Astrocyte (in vitro differentiated cells and primary cell): Measurements from ENCODE around the gene LRRC40. TPM values are rescaled to one million over a fixed set of nuclear protein-coding genes. Genes with fewer than 3 reads are reported as not detected.

Experiments used
- DNase-seq: peaks from one replicate; pipeline ENCODE4 v3.0.0-alpha.2; 2010; ENCODE audit warnings: low read depth
- FAIRE-seq: peaks from 2 replicates; lab custom pipeline; 2011; peaks lifted over from hg19 to GRCh38; lab: Jason Lieb, UNC
- H2AFZ ChIP-seq: 2 replicates; pipeline ENCODE4 v1.6.0; 2012; ENCODE audit warnings: low read depth, low read length, inconsistent platforms
- H3K27ac ChIP-seq: 2 replicates; pipeline ENCODE4 v1.5.1; 2011; ENCODE audit warnings: low read depth, low read length, inconsistent platforms
- H3K27me3 ChIP-seq: 2 replicates; pipeline ENCODE4 v1.6.0; 2011; ENCODE audit warnings: low read length, inconsistent platforms; ENCODE audit not compliant: insufficient read depth
- H3K36me3 ChIP-seq: 2 replicates; pipeline ENCODE4 v1.5.1; 2011; ENCODE audit warnings: low read length, inconsistent platforms; ENCODE audit not compliant: insufficient read depth
- H3K4me1 ChIP-seq: 2 replicates; pipeline ENCODE4 v1.5.1; 2011; ENCODE audit warnings: low read length, inconsistent platforms; ENCODE audit not compliant: insufficient read depth
- H3K4me2 ChIP-seq: 2 replicates; pipeline ENCODE4 v1.6.0; 2012; ENCODE audit warnings: low read length, inconsistent platforms
- H3K4me3 ChIP-seq: 2 replicates; pipeline ENCODE4 v1.5.1; 2011; ENCODE audit warnings: low read depth, mild to moderate bottlenecking, low read length, inconsistent platforms; ENCODE audit not compliant: insufficient read depth
- H3K79me2 ChIP-seq: 2 replicates; pipeline ENCODE4 v1.6.0; 2012; ENCODE audit warnings: mild to moderate bottlenecking, low read length, inconsistent platforms; ENCODE audit not compliant: insufficient read depth
- H3K9ac ChIP-seq: 2 replicates; pipeline ENCODE4 v1.6.0; 2012; ENCODE audit warnings: mild to moderate bottlenecking, low read length, inconsistent platforms
- H3K9me3 ChIP-seq: 2 replicates; pipeline ENCODE4 v1.5.1; 2012; ENCODE audit warnings: low read depth, mild to moderate bottlenecking, low read length, inconsistent platforms; ENCODE audit not compliant: insufficient read depth
- H4K20me1 ChIP-seq: 2 replicates; pipeline ENCODE4 v1.6.0; 2012; ENCODE audit warnings: low read length, inconsistent platforms; ENCODE audit not compliant: insufficient read depth
- H3K27ac Mint-ChIP-seq: one replicate; pipeline ENCODE4 v1.8.0; 2021; ENCODE audit warnings: mild to moderate bottlenecking, mixed read lengths; ENCODE audit not compliant: unreplicated experiment
- H3K27me3 Mint-ChIP-seq: one replicate; pipeline ENCODE4 v1.8.0; 2021; ENCODE audit warnings: low read depth, mixed read lengths; ENCODE audit not compliant: unreplicated experiment
- H3K36me3 Mint-ChIP-seq: one replicate; pipeline ENCODE4 v1.8.0; 2021; ENCODE audit warnings: low read depth, mixed read lengths; ENCODE audit not compliant: unreplicated experiment
- H3K4me1 Mint-ChIP-seq: one replicate; pipeline ENCODE4 v1.8.0; 2021; ENCODE audit warnings: low read depth, mixed read lengths; ENCODE audit not compliant: unreplicated experiment
- H3K4me3 Mint-ChIP-seq: one replicate; pipeline ENCODE4 v1.8.0; 2021; ENCODE audit warnings: mild to moderate bottlenecking, moderate library complexity, mixed read lengths; ENCODE audit not compliant: unreplicated experiment
- H3K9me3 Mint-ChIP-seq: one replicate; pipeline ENCODE4 v1.8.0; 2021; ENCODE audit warnings: mild to moderate bottlenecking, mixed read lengths; ENCODE audit not compliant: unreplicated experiment
- EZH2 ChIP-seq: IDR thresholded peaks from 2 replicates; pipeline ENCODE4 v1.6.1; 2012; ENCODE audit warnings: mild to moderate bottlenecking, low read length, inconsistent platforms; ENCODE audit not compliant: insufficient read depth
- total RNA-seq: library from RNA; stranded (reverse); gene quantifications from 2 replicates; pipeline ENCODE4 v1.2.1, GENCODE V29; 2021
- TF ChIP-seq, protein P1 (sequence below): IDR thresholded peaks from 2 replicates; pipeline ENCODE4 v1.5.1; 2011; ENCODE audit warnings: low read depth, mild to moderate bottlenecking, inconsistent platforms, low read length, moderate library complexity; ENCODE audit not compliant: insufficient read depth

Gene LRRC40
- total RNA-seq, 1 donor from 2014 or later = 20.2 TPM

DNA sequence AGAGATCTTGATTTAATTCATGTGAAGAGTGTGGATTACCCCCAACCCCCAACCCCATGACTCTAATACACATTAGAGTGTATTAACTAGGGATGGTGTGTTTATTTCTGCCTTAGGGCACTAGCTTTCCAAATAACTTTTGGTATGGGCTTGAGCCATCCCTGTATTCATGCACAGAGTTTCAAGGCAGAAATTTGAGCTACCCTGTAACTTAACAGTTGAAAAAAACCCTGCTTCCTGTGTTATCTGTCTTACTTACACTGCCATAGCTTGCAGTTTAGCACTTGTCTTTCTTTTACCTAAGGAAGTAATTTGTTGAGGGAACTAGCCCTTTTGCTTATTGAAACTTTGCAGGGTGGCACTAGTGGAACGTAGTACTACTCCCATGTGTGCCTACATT is 22.1 kb upstream of the LRRC40 start:
- H3K36me3 Mint-ChIP-seq = peaks cover 2% of the 10 kb centered on the region
- H3K27me3 ChIP-seq = no peaks in the 10 kb centered on the region
- H3K4me1 Mint-ChIP-seq = peaks cover 31% of the 10 kb centered on the region
- H3K36me3 ChIP-seq = peaks cover 53% of the 10 kb centered on the region
- peaks cover 69% of the 10 kb centered on the region for H4K20me1 ChIP-seq
- peak overlapping the region; percentile 38 for H3K27ac Mint-ChIP-seq
- no peak overlapping the region for H3K9ac ChIP-seq
- DNase-seq (no peak), FAIRE-seq (no peak)
- H3K27ac ChIP-seq = no peak overlapping the region
- peak overlapping the region; percentile 23 for H3K4me2 ChIP-seq
- peaks cover 4% of the 10 kb centered on the region for H3K4me1 ChIP-seq
- H3K27me3 Mint-ChIP-seq = no peaks in the 10 kb centered on the region
- H3K79me2 ChIP-seq = peaks cover 95% of the 10 kb centered on the region
- TF ChIP-seq EZH2 = no peak
- TF ChIP-seq, protein P1, sequence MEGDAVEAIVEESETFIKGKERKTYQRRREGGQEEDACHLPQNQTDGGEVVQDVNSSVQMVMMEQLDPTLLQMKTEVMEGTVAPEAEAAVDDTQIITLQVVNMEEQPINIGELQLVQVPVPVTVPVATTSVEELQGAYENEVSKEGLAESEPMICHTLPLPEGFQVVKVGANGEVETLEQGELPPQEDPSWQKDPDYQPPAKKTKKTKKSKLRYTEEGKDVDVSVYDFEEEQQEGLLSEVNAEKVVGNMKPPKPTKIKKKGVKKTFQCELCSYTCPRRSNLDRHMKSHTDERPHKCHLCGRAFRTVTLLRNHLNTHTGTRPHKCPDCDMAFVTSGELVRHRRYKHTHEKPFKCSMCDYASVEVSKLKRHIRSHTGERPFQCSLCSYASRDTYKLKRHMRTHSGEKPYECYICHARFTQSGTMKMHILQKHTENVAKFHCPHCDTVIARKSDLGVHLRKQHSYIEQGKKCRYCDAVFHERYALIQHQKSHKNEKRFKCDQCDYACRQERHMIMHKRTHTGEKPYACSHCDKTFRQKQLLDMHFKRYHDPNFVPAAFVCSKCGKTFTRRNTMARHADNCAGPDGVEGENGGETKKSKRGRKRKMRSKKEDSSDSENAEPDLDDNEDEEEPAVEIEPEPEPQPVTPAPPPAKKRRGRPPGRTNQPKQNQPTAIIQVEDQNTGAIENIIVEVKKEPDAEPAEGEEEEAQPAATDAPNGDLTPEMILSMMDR = no peak
- H3K9me3 ChIP-seq = no peaks in the 10 kb centered on the region
- H3K4me3 Mint-ChIP-seq = peak overlapping the region; percentile 47
- no peak overlapping the region for H2AFZ ChIP-seq
- H3K9me3 Mint-ChIP-seq = no peaks in the 10 kb centered on the region
- H3K4me3 ChIP-seq = no peak overlapping the region

DNA sequence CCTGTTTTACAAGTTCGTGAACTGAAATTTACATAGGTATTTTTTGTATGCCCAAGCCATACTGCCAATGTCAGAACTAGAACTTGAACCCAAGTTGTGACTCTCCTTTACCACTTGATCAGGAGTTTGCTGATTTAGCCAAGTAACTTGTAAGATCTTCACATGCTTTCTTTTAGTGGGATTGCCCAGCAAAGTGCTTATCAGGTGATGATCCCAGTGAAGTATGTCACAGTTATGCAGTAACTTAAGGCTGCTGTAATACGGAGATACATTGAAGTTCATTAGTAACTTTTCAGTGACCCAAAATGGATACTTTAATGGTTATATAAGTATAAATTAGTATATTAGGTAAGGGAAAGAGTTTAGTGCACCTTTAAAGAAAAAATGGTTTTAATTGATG is 19.6 kb upstream of the LRRC40 start:
- Histone ChIP-seq H3K79me2 (peaks cover 98% of the 10 kb centered on the region), H3K4me1 (peaks cover 8% of the 10 kb centered on the region), H2AFZ (no peak overlapping the region), H3K36me3 (peaks cover 37% of the 10 kb centered on the region), H3K4me2 (peak overlapping the region; percentile 87), H3K27me3 (no peaks in the 10 kb centered on the region), H3K9me3 (no peaks in the 10 kb centered on the region), H3K9ac (no peak overlapping the region), H4K20me1 (peaks cover 56% of the 10 kb centered on the region), H3K27ac (no peak overlapping the region), H3K4me3 (no peak overlapping the region)
- Mint-ChIP-seq H3K4me1 (peaks cover 35% of the 10 kb centered on the region), H3K27ac (no peak overlapping the region), H3K9me3 (no peaks in the 10 kb centered on the region), H3K27me3 (no peaks in the 10 kb centered on the region), H3K4me3 (no peak overlapping the region), H3K36me3 (peaks cover 4% of the 10 kb centered on the region)
- peak; percentile 47 for FAIRE-seq
- no peak for DNase-seq
- TF ChIP-seq, protein P1 = no peak
- TF ChIP-seq EZH2 = no peak

DNA sequence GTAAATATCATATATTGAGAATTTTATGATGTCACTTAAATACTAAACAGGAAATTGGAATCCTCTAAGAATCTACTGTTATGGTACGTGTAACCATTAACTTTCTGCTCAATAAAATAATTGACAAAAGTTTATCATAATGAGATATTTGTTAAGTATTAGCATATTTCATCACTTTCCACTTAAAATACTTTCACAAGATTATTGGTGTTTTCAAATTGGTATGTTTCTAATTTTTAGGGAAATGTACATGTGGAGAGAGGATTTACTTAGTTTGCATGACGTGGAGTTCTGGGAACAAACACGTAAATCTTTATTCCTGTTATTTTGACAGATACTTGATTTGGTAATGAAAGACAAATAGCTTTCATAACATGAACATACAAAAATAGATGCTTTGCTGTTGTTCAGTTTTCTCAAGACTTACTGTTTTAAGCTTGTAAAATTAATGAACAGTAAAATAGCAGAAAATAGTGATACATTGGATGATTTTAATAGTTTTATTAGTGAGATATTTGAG is 17.4 kb upstream of the LRRC40 start:
- Histone ChIP-seq H3K27me3 (no peaks in the 10 kb centered on the region), H3K36me3 (peaks cover 18% of the 10 kb centered on the region), H3K79me2 (peaks cover 98% of the 10 kb centered on the region), H3K27ac (peak overlapping the region; percentile 96), H3K4me2 (peak overlapping the region; percentile 87), H4K20me1 (peaks cover 46% of the 10 kb centered on the region), H3K9ac (peak overlapping the region; percentile 99), H3K4me1 (peaks cover 8% of the 10 kb centered on the region), H3K4me3 (peak overlapping the region; percentile 89), H2AFZ (no peak overlapping the region), H3K9me3 (no peaks in the 10 kb centered on the region)
- TF ChIP-seq, protein P1 = no peak
- H3K4me1 Mint-ChIP-seq = peaks cover 32% of the 10 kb centered on the region
- H3K9me3 Mint-ChIP-seq = no peaks in the 10 kb centered on the region
- no peak for DNase-seq
- peak overlapping the region; percentile 98 for H3K27ac Mint-ChIP-seq
- FAIRE-seq = peak; percentile 47
- H3K4me3 Mint-ChIP-seq = peak overlapping the region; percentile 96
- H3K27me3 Mint-ChIP-seq = no peaks in the 10 kb centered on the region
- H3K36me3 Mint-ChIP-seq = peaks cover 4% of the 10 kb centered on the region
